HG03342 (cell line): Measurements from ENCODE around the gene PSTPIP1.

ENCODE experiments used
- ATAC-seq: cut with Tn5 transposase; IDR thresholded peaks from one replicate; pipeline ENCODE4 v1.9.1; 2021; ENCODE audit warnings: mild to moderate bottlenecking, moderate library complexity; ENCODE audit not compliant: unreplicated experiment

PSTPIP1 gene

DNA sequence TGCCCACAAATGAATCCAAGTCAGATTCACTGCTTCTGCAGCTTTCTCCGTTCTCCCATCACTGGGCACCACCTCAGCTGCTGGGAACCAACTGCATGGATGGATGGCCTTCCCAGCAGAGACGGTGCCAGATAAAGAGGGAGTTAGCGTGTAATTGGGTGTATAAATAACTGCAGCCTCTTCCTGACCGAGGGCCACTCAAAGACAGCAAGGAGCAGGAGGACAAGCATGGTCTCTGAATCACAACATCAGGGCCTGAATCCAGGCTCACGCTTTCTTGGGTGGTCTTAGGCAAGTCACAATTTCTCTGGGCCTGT, 44.2 kb downstream of the PSTPIP1 start:
- no peak for ATAC-seq

DNA sequence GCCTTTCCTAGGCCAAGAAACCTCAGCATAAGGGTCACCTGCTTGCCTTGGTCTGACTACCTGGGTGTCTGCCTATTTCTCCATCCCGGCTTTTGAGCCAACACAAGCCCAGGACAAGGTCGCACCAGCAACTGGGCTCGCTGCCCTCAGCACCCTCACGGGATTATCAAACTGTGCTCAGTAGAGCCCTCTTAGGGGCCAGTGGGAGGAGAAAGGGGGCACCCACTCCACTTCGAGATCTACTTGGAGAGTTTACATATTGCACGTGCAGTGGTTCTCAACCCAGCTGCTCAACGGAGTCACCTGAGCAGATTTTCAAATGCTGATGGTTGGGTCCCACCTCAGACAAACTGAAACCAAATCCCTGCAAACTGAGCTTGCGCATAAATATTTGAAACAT, 44.9 kb downstream of the PSTPIP1 start:
- no peak for ATAC-seq

DNA sequence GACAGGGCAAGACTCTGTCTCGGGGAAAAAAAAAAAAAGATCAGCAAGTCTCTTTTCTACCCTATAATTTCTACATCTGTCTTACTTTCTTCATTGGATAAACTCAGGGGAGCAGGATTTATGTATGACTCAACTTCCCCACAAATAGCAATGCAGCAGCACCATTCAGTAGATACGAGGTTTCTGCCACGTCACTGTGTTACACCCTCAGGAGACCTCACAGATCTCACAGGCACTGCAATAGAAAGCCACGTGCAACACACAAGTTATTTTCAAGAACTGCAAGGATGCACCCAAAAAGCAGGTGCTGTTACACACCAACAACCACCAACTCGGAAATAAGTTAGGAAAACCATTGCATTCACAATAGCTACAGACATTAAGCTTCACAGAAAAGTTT, 45.7 kb downstream of the PSTPIP1 start:
- ATAC-seq: no peak

DNA sequence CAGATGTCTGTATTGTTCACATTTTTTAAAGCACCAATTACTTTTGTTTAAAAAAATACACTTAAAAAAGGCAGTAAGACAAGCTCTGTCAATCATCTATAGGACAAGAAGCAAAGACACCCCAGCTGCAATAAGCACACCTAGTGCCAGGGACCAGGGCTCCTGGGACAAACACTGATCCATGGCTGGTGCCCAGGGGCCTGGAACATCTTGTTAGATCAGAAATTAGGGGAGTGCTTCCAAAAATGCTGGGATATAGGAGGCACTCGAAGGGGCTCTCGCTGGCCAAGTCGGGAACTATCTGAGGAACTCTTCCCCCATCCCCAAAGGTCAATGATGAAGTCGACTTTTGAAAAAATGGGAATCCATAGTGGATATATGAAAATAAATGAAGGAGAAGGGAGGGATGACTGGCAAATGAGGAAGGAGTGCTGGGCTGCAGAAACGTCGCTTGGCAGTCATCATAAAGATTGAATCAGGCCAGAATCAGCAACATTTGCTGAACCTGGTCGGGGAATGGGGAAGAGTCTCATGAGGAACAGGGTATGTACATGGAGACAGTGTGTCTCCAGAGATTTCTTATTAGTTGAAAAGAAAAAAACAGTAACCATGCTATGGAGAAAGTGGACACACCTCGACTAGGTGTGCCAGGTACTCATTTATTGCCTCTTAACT, 47.5 kb downstream of the PSTPIP1 start:
- no peak for ATAC-seq

DNA sequence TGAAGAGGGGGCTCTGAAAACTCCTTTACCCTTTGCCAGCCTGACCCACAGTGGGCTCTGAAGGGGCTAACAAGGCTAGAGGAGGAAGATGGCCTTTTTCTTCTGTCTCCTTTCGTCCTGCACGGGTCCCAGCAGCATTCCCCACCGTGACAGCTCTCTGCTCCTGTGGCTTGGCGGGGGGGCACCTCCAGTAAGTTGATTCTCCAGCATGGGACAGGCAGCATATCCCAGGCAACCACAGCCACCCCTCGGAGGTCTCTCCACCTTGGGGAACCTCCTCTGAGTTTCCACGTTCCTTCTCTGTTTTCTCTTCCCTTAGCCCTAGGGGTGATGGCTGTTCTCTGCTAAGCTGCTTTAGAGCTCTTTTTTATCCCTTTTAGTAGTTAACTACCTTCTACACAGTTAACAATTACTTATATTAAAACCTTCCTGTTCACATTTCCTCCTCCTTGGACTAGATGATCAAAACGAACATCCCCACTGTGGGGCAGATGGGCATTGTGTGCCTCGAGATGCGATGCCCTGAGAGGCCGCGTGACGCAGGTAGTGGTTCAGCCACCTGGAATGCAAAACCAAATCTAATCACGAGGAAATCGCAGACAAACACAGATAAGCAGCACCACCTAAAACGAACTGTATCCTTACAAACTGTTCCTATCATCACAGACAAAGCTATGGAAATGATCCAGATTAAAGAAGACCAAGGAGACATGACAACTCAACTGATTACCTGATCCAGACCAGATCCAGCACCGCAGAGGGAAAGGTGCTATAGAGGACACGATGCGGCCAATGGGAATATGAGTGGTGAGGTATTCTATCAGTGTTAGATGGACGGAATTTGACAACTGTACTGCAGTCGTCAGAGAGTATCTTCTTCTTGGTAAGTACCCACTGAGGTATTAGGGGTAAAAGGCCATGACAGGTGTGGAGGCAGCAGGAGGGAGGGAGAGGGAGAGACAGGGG, 48.3 kb downstream of the PSTPIP1 start:
- ATAC-seq: no peak

DNA sequence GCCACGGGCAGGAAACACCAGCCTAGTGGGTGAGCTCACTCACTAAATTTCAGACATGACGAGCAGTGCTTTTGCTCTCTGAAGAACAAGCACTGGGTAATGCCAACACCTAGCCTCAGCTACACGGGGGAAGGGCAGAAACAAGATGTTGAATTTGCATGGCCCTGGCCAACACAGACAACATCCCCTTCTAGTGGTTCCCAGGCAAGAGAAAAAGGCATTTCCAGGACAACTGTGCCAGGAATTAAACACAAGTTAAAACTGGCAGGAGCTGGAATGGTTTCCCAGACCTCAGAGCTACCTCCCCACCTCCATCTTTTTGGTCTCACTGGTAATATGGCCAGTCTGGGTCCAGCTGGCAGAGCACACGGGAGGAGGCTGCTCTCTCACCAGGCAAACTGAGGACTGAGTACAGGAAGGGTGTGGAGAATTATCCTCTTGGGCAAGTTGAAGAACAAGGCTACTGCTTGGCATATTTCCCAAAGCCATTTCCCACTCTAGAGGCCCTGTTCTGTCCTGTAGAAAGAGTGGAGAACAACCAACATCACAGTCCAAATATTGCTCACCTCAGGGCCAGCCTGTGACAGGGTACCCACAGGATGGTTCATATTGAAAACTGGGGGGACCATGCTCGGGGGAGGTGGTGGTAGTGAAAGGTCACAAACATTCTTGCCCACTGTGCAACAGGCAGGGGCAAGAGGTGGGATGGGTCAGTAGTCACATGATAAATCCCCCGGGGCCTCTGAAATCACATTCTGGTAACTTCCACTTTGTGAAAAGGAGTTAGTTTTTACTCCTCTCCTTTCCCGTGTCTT, 49.5 kb downstream of the PSTPIP1 start:
- no peak for ATAC-seq

DNA sequence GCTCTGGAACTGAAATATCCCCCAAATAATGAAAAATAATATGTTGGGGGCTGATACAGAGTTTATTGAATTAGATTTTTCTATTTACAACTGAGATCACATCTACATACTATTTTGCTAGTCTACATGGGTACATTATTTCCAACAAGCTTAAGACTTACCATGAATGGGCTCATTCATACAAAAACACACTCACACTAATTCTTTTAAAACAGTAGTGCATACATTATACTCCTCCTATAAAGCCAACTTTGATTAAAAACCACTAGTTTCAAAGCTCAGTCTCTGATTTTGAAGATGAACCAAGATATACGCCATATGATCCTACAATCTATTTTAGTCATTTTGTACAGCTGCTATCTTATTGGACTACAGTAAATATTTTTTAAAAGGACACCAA, 51.1 kb downstream of the PSTPIP1 start:
- no peak for ATAC-seq

DNA sequence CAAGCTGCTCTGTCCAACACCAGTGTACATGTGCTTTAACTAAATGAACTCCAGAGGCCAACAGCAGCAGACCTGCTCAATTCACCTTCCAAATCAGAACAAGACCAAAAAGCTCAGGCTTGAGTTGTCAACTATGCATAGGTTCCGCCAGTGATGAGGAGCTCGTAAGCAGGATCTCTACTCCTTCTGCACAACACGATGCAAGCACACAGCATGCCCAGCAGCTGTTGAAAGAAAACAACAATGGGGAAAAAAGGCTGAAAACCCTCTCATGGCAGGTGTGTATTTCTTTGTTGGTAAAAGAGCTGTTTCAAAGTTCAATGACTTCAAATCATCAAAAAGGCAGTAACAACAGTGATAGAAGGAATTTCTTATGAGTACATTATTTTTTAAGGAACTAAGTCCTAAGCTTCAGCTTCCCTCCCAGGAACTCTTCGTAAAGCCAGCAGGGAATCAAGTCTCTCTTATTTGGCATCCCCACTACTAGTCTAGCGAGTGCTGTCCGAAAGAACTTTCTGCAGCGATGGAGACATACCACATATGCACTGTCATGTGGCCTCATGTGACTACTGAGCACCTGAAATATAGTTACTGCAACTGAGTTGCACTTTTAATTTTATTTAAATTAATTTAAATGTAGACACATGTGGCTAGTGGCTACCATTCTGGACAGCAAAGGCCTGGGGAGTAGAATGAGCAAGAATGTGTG, 51.9 kb downstream of the PSTPIP1 start:
- ATAC-seq: no peak

DNA sequence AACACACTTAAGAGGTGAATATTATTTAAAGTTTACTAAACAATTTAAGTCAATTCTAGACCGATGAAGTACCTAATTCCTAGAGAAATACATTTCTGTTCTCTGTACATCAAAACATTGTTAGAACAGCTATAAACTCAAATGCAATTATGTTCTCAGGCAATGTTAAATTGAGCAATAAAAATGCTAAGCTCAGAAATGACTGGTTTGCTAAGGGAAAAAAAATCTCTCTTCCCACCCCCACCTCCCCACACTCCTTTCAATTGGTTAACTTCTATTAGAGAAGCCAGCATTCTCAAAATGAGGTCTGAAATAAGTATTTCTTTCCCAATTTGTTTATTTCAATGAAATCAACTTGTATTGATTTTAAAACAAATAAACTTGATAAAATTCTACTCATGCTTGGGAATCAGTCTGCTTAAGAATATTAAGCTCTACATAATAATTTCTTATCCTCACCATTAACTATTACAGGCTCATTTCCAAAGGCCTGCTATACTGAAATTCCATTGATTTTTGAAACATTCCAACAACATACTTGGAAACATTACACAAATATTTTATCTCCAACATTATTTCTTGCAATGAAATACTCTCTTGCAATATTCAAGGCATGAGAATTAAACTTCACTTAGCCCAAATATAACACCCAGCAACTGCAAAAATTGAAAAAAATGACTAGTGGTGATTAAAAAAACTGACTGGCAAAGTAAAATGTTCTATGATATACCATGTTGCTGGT, 53.4 kb downstream of the PSTPIP1 start:
- ATAC-seq: no peak

DNA sequence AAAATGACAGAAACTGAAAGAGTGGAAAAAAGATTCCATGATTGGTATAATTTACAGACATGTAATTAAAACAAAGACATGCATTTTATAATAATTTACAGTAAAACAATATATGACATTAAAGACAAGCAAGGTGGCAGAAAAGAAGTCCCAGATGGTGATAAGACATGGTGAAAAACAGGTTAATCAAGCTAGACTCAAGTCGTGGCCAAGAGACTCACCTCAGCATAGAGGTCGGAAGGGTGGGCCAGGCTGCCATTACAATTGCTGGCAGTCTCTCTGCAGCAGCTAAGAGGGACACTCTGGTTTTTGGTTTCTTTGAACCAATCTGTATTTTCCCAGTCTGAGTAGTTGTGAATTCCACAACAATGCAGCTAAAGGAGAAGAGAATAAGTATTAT, 57.6 kb downstream of the PSTPIP1 start:
- no peak for ATAC-seq

DNA sequence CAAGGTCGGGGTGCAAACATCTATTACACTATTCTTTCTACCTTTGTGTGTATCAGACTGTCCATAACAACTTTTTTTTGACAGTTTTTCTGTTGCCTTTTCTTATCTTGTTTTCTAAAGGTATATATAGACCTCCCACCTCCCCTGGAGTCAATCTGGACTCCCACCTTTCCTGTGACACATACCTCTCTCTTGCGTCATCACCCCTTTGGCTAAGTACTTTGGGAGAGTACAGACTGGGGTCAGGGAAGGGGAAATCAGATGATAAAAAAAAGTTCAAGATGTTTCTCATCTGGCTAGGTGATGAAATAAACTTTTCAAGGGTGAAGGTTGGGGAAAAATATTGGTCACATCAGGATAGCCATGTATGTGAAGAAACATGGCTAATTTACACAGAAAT, 58.8 kb downstream of the PSTPIP1 start:
- no peak for ATAC-seq

DNA sequence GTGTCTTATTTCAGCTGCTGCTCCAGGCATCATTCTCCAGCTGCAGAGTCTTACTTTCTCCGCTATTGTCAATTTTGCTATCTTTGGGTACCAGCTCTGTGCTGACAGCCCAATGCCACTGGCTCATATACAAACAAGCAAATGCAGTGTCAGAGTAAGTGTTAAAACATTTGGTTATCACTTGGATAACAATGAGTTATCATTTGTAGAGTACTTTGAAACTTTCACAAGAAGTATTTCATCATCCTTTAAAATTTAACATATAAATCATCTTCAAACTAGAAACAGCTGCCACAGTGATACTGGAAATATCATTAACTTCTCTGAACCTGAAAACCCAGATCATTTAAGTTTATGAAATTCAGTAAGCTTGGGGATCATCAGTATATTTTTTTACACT, 62.1 kb downstream of the PSTPIP1 start:
- no peak for ATAC-seq

DNA sequence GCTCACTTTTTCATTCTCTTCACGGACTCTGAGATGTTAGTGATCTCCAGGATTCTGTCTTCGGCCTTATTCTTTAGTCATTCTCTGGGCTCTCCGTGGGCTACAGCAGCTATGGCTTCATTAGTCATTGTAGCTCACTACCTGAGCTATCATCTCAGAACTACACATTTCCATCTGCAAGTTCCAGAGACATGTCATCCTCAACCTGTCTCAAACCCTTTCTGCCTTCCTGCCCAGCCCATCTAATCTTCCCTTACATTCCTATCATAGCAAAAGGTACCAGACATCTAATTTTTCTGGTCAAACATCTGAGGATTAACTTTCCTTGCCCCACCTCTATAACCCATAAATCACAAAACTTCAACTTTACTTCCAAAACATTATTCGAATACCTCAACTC, 62.8 kb downstream of the PSTPIP1 start:
- ATAC-seq: no peak

DNA sequence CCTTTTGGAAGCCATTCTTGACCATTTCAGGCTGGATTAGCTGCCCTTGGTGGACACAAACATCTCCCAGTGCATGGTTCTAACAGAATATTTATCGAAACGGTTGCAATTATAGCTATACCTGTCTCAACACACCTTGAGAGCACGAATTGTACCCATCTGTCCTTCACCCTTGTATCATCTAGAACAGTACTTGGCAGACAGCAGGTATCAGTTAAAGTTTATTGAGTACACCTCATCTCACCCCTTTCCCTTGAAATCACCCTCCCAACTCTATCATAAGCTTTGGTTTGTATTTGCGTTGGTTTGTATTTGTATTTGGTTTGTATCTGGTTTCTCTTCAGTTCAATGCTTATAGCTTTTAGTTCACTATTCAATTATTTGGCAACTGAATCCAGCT, 63.5 kb downstream of the PSTPIP1 start:
- ATAC-seq: no peak

DNA sequence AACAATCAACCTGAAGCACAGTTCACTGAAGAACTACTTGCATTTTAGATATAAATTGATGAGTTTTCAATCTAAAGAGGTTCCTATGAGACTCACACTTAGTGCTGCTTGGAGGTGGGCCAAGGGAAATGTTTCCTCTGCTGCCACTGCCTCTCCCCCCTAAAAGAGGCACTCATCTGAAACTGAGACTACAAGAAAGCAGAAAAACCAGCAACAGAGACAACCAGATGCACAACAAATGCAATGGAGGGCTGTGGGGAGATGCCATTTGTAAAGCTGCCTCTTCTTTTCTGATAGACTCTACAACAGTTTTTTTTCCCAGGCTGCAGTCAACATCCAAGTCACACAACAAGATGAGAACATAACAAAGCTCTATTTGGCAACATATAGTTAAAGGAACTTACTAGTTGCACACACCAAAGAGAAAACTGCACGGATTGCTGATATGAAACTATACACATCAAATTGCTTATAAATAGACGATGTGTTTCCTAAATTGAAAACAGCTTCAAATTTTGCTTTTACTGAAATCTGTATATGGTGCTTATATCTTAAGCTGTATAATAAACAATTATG, 64.9 kb downstream of the PSTPIP1 start:
- no peak for ATAC-seq

DNA sequence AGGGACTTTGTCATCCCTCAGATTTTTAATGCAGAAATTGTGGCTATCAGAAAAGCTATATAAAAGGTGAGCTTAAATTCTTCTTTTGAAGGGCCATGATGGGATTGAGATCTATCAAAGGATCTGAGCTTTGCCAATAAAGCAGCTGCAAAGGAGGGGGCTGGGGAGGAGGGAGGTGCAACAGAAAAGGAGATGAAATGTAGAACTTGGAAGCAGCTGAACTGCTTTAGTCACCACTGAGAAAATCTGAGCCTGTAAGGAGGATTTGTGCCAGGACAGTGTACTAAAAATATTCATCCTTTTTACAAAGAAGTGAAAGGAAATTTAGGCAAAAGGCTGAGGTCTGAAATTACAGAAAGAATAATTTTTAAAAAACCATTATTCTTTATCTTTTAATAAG, 65.6 kb downstream of the PSTPIP1 start:
- ATAC-seq: no peak

DNA sequence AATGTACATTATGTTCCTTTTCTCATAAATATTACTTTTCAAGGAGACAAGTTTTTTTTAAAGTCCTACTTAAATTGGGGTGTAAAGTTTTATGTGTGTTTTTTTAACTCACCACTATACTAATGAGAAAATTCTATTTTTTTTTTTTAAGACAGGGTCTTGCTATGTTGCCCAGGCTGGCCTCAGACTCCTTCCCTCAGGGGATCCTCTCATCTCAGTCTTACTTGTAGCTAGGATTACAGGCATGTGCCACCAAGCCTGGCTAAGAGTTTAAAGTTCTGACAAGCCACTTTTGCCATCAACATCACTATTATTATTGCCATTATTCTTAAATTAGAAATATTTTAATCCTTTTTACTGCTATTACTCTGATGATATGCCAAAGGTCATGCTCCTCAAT, 68.3 kb downstream of the PSTPIP1 start:
- no peak for ATAC-seq

DNA sequence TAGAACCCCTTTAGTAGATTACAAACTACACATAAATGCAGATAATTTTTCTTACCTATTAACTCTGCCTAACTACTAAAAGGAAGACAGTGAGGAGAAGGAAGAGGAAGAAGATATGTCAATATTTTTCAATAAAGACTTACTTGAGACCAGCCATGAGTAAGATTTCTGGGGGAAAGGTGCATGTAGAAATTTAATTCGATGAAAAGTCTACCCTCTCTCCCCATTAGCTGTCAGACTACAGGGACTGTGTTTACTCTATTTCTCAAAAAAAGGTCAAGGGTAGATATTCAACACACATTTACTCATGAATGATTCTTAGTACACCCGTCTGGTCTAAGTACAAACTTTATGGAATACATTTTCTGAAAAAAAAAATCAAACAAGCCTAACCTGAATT, 69.1 kb downstream of the PSTPIP1 start:
- no peak for ATAC-seq

DNA sequence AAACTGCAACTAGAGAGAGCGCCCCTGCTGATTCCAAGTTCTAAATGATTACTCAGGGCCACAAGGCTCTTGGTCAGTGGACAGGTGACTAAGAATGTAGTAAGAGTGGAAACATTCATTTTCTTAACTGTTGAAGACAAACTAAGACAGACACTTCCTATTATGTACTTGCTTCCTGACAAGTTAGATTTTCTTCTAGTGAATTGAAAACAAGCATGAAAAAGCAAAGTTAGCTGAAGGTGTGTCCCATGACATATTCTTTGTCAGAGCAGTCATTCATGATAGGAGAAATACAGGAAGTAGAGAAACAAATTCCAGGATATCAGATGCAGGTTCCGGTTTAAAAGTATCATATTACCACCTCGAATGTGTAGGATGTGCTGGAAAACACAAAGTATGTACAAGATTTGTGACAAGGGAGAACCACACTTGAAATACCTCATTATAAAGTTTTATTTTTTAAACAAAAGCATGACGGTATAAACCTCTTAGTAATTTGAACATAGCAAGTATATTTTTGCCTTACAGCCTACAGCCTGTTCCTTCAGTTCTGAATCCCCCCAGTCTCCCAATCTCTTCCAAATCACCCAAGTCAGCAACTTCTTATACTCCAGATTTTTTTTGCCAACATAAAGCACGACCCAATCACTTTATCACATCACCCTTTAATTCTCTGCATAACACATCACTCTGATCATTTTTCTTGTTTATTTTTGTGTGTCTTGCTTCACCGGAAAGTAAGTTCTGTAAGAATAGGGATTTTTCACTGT, 69.8 kb downstream of the PSTPIP1 start:
- no peak for ATAC-seq
